EH (cell line): ENCODE results near the gene ZNF598.
"Not testable (repeated sequence)": the region's sequence is repeated elsewhere in the genome, so short reads cannot be mapped to it uniquely, and the experiment has no call there.

Experiments used
- DNase-seq: peaks from one replicate; pipeline ENCODE4 v3.0.0-alpha.2; 2015; ENCODE audit warnings: low read depth

The ZNF598 gene

GRCh38 chr16:1975432-1976215 is 34.0 kb downstream of the ZNF598 start:
- DNase-seq: no peak

GRCh38 chr16:1974157-1975070 is 35.2 kb downstream of the ZNF598 start:
- no peak for DNase-seq

- DNase-seq: no peak
Measured at GRCh38 chr16:1973461-1974156, 36.0 kb downstream of the ZNF598 start.

- DNase-seq: no peak
Measured at GRCh38 chr16:1972490-1972877, 37.1 kb downstream of the ZNF598 start.

- DNase-seq: peak; percentile 94
Measured at GRCh38 chr16:1971796-1972489, 37.7 kb downstream of the ZNF598 start, which contains the start of gene TBL3. Gene TBL3 (plus strand): TSS chr16:1972053. CDS start chr16:1972165, 112 bp downstream.

GRCh38 chr16:1968146-1968953 is 41.3 kb downstream of the ZNF598 start:
- DNase-seq: no peak

- no peak for DNase-seq
Measured at GRCh38 chr16:1966460-1966859, 43.2 kb downstream of the ZNF598 start, which contains the start of gene RNF151. Gene RNF151 (plus strand): TSS chr16:1966856. CDS start chr16:1966882, 26 bp downstream.

GRCh38 chr16:1965396-1966001 is 44.1 kb downstream of the ZNF598 start:
- DNase-seq: no peak

- DNase-seq: peak; percentile 99
Measured at GRCh38 chr16:1964506-1965395, 44.9 kb downstream of the ZNF598 start, which contains the start of gene RPS2. Gene RPS2 (minus strand): TSS chr16:1964826. CDS start chr16:1964625, 201 bp downstream.

- DNase-seq: peak; percentile 48
Measured at GRCh38 chr16:1963806-1964505, 45.7 kb downstream of the ZNF598 start.

GRCh38 chr16:1962161-1963153 is 47.2 kb downstream of the ZNF598 start:
- DNase-seq: not testable (repeated sequence)

GRCh38 chr16:1961651-1962067 is 48.0 kb downstream of the ZNF598 start:
- DNase-seq: no peak

- DNase-seq: peak; percentile 42
Measured at GRCh38 chr16:1960665-1961630, 48.7 kb downstream of the ZNF598 start.

GRCh38 chr16:1959269-1960039 is 50.2 kb downstream of the ZNF598 start, which contains the start of gene NDUFB10:
Gene NDUFB10 (plus strand): TSS chr16:1959538. CDS start chr16:1959625, 87 bp downstream.
- DNase-seq: peak; percentile 89

- no peak for DNase-seq
Measured at GRCh38 chr16:1958715-1959268, 50.8 kb downstream of the ZNF598 start.
